ENCODE measurements around the gene COQ9. TPM values are rescaled to one million over a fixed set of nuclear protein-coding genes. Genes with fewer than 3 reads are reported as not detected.

Gene COQ9
- total RNA-seq, 1 experiment from 2014 or later, result 69.7 TPM

- no TSS peak for BruUV-seq (replicated peaks)
- ChIA-PET CTCF (no interaction called here), POLR2A (ENCODE audit: low non-redundant PET) (no interaction called here)
These were observed 35.8 kb upstream of the COQ9 start for GRCh38 chr16:57411362-57411976.

GRCh38 chr16:57412584-57412983, 34.7 kb upstream of the COQ9 start:
- intact Hi-C loops (cut with micrococcal nuclease; ENCODE audit: unreplicated experiment), result no loop called here
- H3K9me3 ChIP-seq (ENCODE audit: low read depth, low read length, poor library complexity, severe bottlenecking), result no peaks in the 10 kb centered on the region
- no peaks in the 10 kb centered on the region for H3K36me3 ChIP-seq (ENCODE audit: insufficient read depth, low read length, poor library complexity, severe bottlenecking)
- H3K27me3 ChIP-seq (replicated peaks; ENCODE audit: insufficient read depth, low read depth, low read length, poor library complexity), result no peaks in the 10 kb centered on the region
- H3K4me1 ChIP-seq (ENCODE audit: insufficient read depth, low read length, poor library complexity, severe bottlenecking), result no peaks in the 10 kb centered on the region
- no peak for TF ChIP-seq CTCF (conservative IDR thresholded peaks at IDR 0.05; ENCODE audit: low read depth, low read length)
- H3K4me3 ChIP-seq (ENCODE audit: low read depth, low read length, poor library complexity, severe bottlenecking), result no peak overlapping the region
- H3K27ac ChIP-seq (ENCODE audit: low read depth, low read length, poor library complexity, severe bottlenecking), result no peak overlapping the region
- BruUV-seq (replicated peaks), result no TSS peak
- ChIA-PET POLR2A (ENCODE audit: low non-redundant PET) (interaction anchor here (0.6 kb wide), 1 partner anchor 580 kb away, joined by 3 read pairs; no protein-coding TSS in a partner anchor), CTCF (interaction anchor here (0.9 kb wide), 1 partner anchor 326 kb away, joined by 5 read pairs; no protein-coding TSS in a partner anchor)
- DNase-seq (ENCODE audit: low spot score), result no peak

More at GRCh38 chr16:57411362-57411976, 35.8 kb upstream of the COQ9 start:
- Histone ChIP-seq H3K9me3 (ENCODE audit: low read depth, low read length, poor library complexity, severe bottlenecking) (no peaks in the 10 kb centered on the region), H3K36me3 (ENCODE audit: insufficient read depth, low read length, poor library complexity, severe bottlenecking) (no peaks in the 10 kb centered on the region), H3K27ac (ENCODE audit: low read depth, low read length, poor library complexity, severe bottlenecking) (no peak overlapping the region), H3K27me3 (replicated peaks; ENCODE audit: insufficient read depth, low read depth, low read length, poor library complexity) (no peaks in the 10 kb centered on the region), H3K4me3 (ENCODE audit: low read depth, low read length, poor library complexity, severe bottlenecking) (no peak overlapping the region), H3K4me1 (ENCODE audit: insufficient read depth, low read length, poor library complexity, severe bottlenecking) (no peaks in the 10 kb centered on the region)
- TF ChIP-seq EZH2 (IDR thresholded peaks at IDR 0.05; ENCODE audit: borderline replicate concordance, low read depth, low read length, poor library complexity, severe bottlenecking) (no peak), CTCF (conservative IDR thresholded peaks at IDR 0.05; ENCODE audit: low read depth, low read length) (no peak)
- no peak for DNase-seq (ENCODE audit: low spot score)
- intact Hi-C loops (cut with micrococcal nuclease; ENCODE audit: unreplicated experiment), result no loop called here

- Histone ChIP-seq H3K27me3 (replicated peaks; ENCODE audit: insufficient read depth, low read depth, low read length, poor library complexity) (no peaks in the 10 kb centered on the region), H3K36me3 (ENCODE audit: insufficient read depth, low read length, poor library complexity, severe bottlenecking) (no peaks in the 10 kb centered on the region), H3K9me3 (ENCODE audit: low read depth, low read length, poor library complexity, severe bottlenecking) (no peaks in the 10 kb centered on the region), H3K27ac (ENCODE audit: low read depth, low read length, poor library complexity, severe bottlenecking) (no peak overlapping the region), H3K4me3 (ENCODE audit: low read depth, low read length, poor library complexity, severe bottlenecking) (no peak overlapping the region), H3K4me1 (ENCODE audit: insufficient read depth, low read length, poor library complexity, severe bottlenecking) (no peaks in the 10 kb centered on the region)
- no TSS peak for BruUV-seq (replicated peaks)
- TF ChIP-seq EZH2 (IDR thresholded peaks at IDR 0.05; ENCODE audit: borderline replicate concordance, low read depth, low read length, poor library complexity, severe bottlenecking), result no peak
- intact Hi-C loops (cut with micrococcal nuclease; ENCODE audit: unreplicated experiment), result no loop called here
- POLR2A ChIA-PET (ENCODE audit: low non-redundant PET), result interaction anchor here (0.6 kb wide), 1 partner anchor 579 kb away, joined by 3 read pairs; no protein-coding TSS in a partner anchor
- DNase-seq (ENCODE audit: low spot score), result no peak
- CTCF ChIA-PET, result interaction anchor here (0.9 kb wide), 1 partner anchor 327 kb away, joined by 5 read pairs; no protein-coding TSS in a partner anchor
These were observed 34.0 kb upstream of the COQ9 start for GRCh38 chr16:57413301-57413730.

GRCh38 chr16:57413733-57414132, 33.5 kb upstream of the COQ9 start:
- DNase-seq (ENCODE audit: low spot score), result no peak
- intact Hi-C loops (cut with micrococcal nuclease; ENCODE audit: unreplicated experiment), result no loop called here
- no peaks in the 10 kb centered on the region for H3K9me3 ChIP-seq (ENCODE audit: low read depth, low read length, poor library complexity, severe bottlenecking)
- H3K27ac ChIP-seq (ENCODE audit: low read depth, low read length, poor library complexity, severe bottlenecking), result no peak overlapping the region
- no peaks in the 10 kb centered on the region for H3K36me3 ChIP-seq (ENCODE audit: insufficient read depth, low read length, poor library complexity, severe bottlenecking)
- H3K4me3 ChIP-seq (ENCODE audit: low read depth, low read length, poor library complexity, severe bottlenecking), result no peak overlapping the region
- BruUV-seq (replicated peaks), result no TSS peak
- POLR2A ChIA-PET (ENCODE audit: low non-redundant PET), result no interaction called here
- H3K27me3 ChIP-seq (replicated peaks; ENCODE audit: insufficient read depth, low read depth, low read length, poor library complexity), result no peaks in the 10 kb centered on the region
- CTCF ChIA-PET, result no interaction called here
- no peaks in the 10 kb centered on the region for H3K4me1 ChIP-seq (ENCODE audit: insufficient read depth, low read length, poor library complexity, severe bottlenecking)
- no peak for TF ChIP-seq CTCF (conservative IDR thresholded peaks at IDR 0.05; ENCODE audit: low read depth, low read length)
- no peak for TF ChIP-seq EZH2 (IDR thresholded peaks at IDR 0.05; ENCODE audit: borderline replicate concordance, low read depth, low read length, poor library complexity, severe bottlenecking)

All from A673 (cell line).